ENCODE data around the gene SUPV3L1. TPM values are rescaled to one million over a fixed set of nuclear protein-coding genes. Genes with fewer than 3 reads are reported as not detected.

SUPV3L1 gene
- total RNA-seq, 2 experiments from 2014 or later = 78.1 to 78.7 TPM

DNA sequence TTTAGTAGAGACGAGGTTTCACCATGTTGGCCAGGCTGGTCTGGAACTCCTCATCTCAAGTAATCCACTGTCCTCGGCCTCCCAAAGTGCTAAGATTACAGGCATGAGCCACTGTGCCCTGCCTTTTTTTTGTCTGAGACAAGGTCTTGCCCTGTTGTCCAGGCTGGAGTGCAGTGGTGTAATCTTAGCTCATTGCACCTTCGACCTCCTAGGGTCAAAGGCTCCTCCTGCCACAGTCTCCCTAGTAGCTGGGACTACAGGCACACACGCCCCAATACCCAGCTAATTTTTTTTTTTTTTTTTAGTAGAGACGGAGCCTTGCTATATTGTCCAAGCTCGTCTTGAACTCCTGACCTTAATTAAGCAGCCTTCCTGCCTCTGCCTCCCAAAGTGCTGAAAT, 26.8 kb upstream of the SUPV3L1 start:
- H3K4me1 Mint-ChIP-seq (ENCODE audit: low read depth) = peaks cover 17% of the 10 kb centered on the region
- no peak overlapping the region for H3K27ac ChIP-seq (ENCODE audit: low read depth in 1 of 2, low read length in 2 of 2)
- H3K27me3 ChIP-seq (ENCODE audit: control insufficient read depth in 1 of 2, insufficient read depth in 2 of 2, low read length in 2 of 2) = no peaks in the 10 kb centered on the region
- intact Hi-C loops (cut with DNase I, micrococcal nuclease) = no loop called here
- no peak overlapping the region for H3K27ac Mint-ChIP-seq
- H3K4me1 ChIP-seq (ENCODE audit: insufficient read depth, low read length) = no peaks in the 10 kb centered on the region
- ChIA-PET CTCF (no interaction called here), POLR2A (no interaction called here)
- peaks cover 11% of the 10 kb centered on the region for H3K36me3 ChIP-seq (ENCODE audit: insufficient read depth, low read length)
- DNase-seq (no peak), ATAC-seq (ENCODE audit: poor library complexity) (no peak)
- no peak overlapping the region for H3K4me3 Mint-ChIP-seq
- no peaks in the 10 kb centered on the region for H3K27me3 Mint-ChIP-seq
- no peak overlapping the region for H3K4me3 ChIP-seq (ENCODE audit: low read length)
- no peaks in the 10 kb centered on the region for H3K9me3 Mint-ChIP-seq
- H3K36me3 Mint-ChIP-seq (ENCODE audit: low read depth) = peaks cover 41% of the 10 kb centered on the region
- H3K9me3 ChIP-seq (ENCODE audit: control insufficient read depth in 1 of 2, insufficient read depth in 1 of 2, low read length in 2 of 2) = no peaks in the 10 kb centered on the region
- TF ChIP-seq, protein P1, sequence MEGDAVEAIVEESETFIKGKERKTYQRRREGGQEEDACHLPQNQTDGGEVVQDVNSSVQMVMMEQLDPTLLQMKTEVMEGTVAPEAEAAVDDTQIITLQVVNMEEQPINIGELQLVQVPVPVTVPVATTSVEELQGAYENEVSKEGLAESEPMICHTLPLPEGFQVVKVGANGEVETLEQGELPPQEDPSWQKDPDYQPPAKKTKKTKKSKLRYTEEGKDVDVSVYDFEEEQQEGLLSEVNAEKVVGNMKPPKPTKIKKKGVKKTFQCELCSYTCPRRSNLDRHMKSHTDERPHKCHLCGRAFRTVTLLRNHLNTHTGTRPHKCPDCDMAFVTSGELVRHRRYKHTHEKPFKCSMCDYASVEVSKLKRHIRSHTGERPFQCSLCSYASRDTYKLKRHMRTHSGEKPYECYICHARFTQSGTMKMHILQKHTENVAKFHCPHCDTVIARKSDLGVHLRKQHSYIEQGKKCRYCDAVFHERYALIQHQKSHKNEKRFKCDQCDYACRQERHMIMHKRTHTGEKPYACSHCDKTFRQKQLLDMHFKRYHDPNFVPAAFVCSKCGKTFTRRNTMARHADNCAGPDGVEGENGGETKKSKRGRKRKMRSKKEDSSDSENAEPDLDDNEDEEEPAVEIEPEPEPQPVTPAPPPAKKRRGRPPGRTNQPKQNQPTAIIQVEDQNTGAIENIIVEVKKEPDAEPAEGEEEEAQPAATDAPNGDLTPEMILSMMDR (IDR thresholded peaks at IDR 0.05) = no peak

DNA sequence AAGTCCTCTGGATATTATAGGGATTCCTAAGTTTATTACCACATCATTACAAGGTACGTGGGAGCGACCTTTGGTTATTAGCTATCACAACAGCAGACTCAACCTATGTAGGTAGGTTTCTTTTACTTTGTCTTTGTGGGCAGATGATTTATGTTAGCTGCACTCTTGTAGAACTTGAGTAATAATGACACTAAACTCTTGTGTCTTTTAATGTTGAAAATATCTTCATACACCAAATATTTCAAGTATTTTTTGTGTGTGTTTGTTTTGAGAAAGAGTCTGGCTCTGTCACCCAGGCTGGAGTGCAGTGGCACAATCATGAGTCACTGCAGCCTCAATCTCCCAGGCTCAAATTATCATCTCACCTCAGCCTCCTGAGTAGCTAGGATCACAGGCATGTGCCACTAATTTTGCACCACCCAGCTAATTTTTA, 19.2 kb upstream of the SUPV3L1 start:
- peaks cover 76% of the 10 kb centered on the region for H3K36me3 Mint-ChIP-seq (ENCODE audit: low read depth)
- H3K4me3 Mint-ChIP-seq = no peak overlapping the region
- POLR2A ChIA-PET = no interaction called here
- TF ChIP-seq, protein P1 (IDR thresholded peaks at IDR 0.05) = no peak
- Histone ChIP-seq H3K36me3 (ENCODE audit: insufficient read depth, low read length) (peaks cover 44% of the 10 kb centered on the region), H3K27me3 (ENCODE audit: control insufficient read depth in 1 of 2, insufficient read depth in 2 of 2, low read length in 2 of 2) (no peaks in the 10 kb centered on the region), H3K4me3 (ENCODE audit: low read length) (no peak overlapping the region), H3K4me1 (ENCODE audit: insufficient read depth, low read length) (no peaks in the 10 kb centered on the region), H3K27ac (ENCODE audit: low read depth in 1 of 2, low read length in 2 of 2) (no peak overlapping the region), H3K9me3 (ENCODE audit: control insufficient read depth in 1 of 2, insufficient read depth in 1 of 2, low read length in 2 of 2) (no peaks in the 10 kb centered on the region)
- CTCF ChIA-PET = no interaction called here
- H3K4me1 Mint-ChIP-seq (ENCODE audit: low read depth) = peaks cover 6% of the 10 kb centered on the region
- DNase-seq (no peak), ATAC-seq (ENCODE audit: poor library complexity) (no peak)
- H3K9me3 Mint-ChIP-seq = no peaks in the 10 kb centered on the region
- intact Hi-C loops (cut with DNase I, micrococcal nuclease) = no loop called here
- H3K27me3 Mint-ChIP-seq = no peaks in the 10 kb centered on the region
- no peak overlapping the region for H3K27ac Mint-ChIP-seq

DNA sequence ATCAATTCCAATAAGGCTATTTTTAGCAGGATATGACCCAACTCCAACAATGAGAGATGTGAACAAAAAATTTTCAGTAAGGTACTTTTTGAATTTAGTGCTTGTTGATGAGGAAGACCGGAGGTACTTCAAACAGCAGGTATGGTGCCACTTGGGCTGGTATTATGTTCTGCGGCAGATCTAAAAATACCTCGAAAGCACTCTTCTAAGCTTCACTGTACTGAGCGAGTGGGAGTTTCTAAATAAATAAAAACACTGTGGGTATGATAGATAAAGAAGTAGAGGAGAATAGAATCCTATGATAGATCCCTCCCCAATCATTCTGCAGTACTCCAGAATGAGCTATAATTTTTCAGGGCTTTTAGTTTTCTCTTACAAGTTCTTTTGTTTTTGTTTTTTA, 11.5 kb upstream of the SUPV3L1 start:
- Mint-ChIP-seq H3K27ac (no peak overlapping the region), H3K27me3 (no peaks in the 10 kb centered on the region), H3K4me3 (no peak overlapping the region), H3K4me1 (ENCODE audit: low read depth) (no peaks in the 10 kb centered on the region), H3K9me3 (no peaks in the 10 kb centered on the region), H3K36me3 (ENCODE audit: low read depth) (peaks cover 62% of the 10 kb centered on the region)
- Histone ChIP-seq H3K9me3 (ENCODE audit: control insufficient read depth in 1 of 2, insufficient read depth in 1 of 2, low read length in 2 of 2) (no peaks in the 10 kb centered on the region), H3K4me1 (ENCODE audit: insufficient read depth, low read length) (no peaks in the 10 kb centered on the region), H3K36me3 (ENCODE audit: insufficient read depth, low read length) (peaks cover 52% of the 10 kb centered on the region), H3K27ac (ENCODE audit: low read depth in 1 of 2, low read length in 2 of 2) (no peak overlapping the region), H3K4me3 (ENCODE audit: low read length) (no peak overlapping the region), H3K27me3 (ENCODE audit: control insufficient read depth in 1 of 2, insufficient read depth in 2 of 2, low read length in 2 of 2) (no peaks in the 10 kb centered on the region)
- DNase-seq = no peak
- ChIA-PET POLR2A (no interaction called here), CTCF (no interaction called here)
- no peak for ATAC-seq (ENCODE audit: poor library complexity)
- TF ChIP-seq, protein P1 (IDR thresholded peaks at IDR 0.05) = no peak
- intact Hi-C loops (cut with DNase I, micrococcal nuclease) = no loop called here

All from CD4-positive, alpha-beta T cell (primary cell).